DOHH2 (cell line): ENCODE results near the gene PTPN4.

Experiments used
- H3F3A ChIP-seq: fragments of 200-600 bp; sonication (generic), shearing (Covaris generic); 2 replicates; pipeline ENCODE4 v1.6.0; 2016; ENCODE audit warnings: antibody characterized with exemption, mild to moderate bottlenecking; ENCODE audit not compliant: control insufficient read depth, insufficient read depth
- H3K27ac ChIP-seq: fragments of 200-600 bp; sonication (generic); 2 replicates; pipeline ENCODE4 v1.5.1; 2014; ENCODE audit warnings: low read depth, mild to moderate bottlenecking, low read length, moderate library complexity
- H3K27me3 ChIP-seq: fragments of 200-600 bp; sonication (generic); 2 replicates; pipeline ENCODE4 v1.6.1; 2014; ENCODE audit warnings: mild to moderate bottlenecking, low read length, mixed read lengths; ENCODE audit not compliant: control insufficient read depth
- H3K36me3 ChIP-seq: fragments of 200-600 bp; sonication (generic); 2 replicates; pipeline ENCODE4 v1.6.1; 2014; ENCODE audit warnings: mild to moderate bottlenecking, low read length, moderate library complexity, mixed read lengths; ENCODE audit not compliant: control insufficient read depth
- H3K4me1 ChIP-seq: fragments of 200-600 bp; sonication (generic); 2 replicates; pipeline ENCODE4 v1.6.1; 2014; ENCODE audit warnings: mild to moderate bottlenecking, low read length, mixed read lengths; ENCODE audit not compliant: control insufficient read depth
- H3K4me2 ChIP-seq: fragments of 200-600 bp; sonication (generic); 2 replicates; pipeline ENCODE4 v1.6.0; 2014; ENCODE audit warnings: mild to moderate bottlenecking, low read length, moderate library complexity
- H3K4me3 ChIP-seq: fragments of 200-600 bp; sonication (generic); 2 replicates; pipeline ENCODE4 v1.5.1; 2014; ENCODE audit warnings: mild to moderate bottlenecking, low read length, mixed read lengths
- H3K79me2 ChIP-seq: fragments of 200-600 bp; sonication (generic); 2 replicates; pipeline ENCODE4 v1.6.1; 2014; ENCODE audit warnings: mild to moderate bottlenecking, low read length, mixed read lengths; ENCODE audit not compliant: control insufficient read depth
- H3K9me2 ChIP-seq: fragments of 200-600 bp; sonication (generic); replicated peaks from 2 replicates; pipeline ENCODE4 v1.6.1; 2014; ENCODE audit warnings: mild to moderate bottlenecking, low read length, mixed read lengths; ENCODE audit not compliant: control insufficient read depth
- H3K9me3 ChIP-seq: fragments of 200-600 bp; sonication (generic); 2 replicates; pipeline ENCODE4 v1.6.1; 2014; ENCODE audit warnings: antibody characterized with exemption, low read length, mixed read lengths; ENCODE audit not compliant: control insufficient read depth, insufficient read depth
- H4K20me1 ChIP-seq: fragments of 200-600 bp; sonication (generic); 2 replicates; pipeline ENCODE4 v1.6.0; 2014; ENCODE audit warnings: low read depth, mild to moderate bottlenecking, antibody characterized with exemption, low read length, moderate library complexity; ENCODE audit not compliant: control insufficient read depth, insufficient read depth
- EZH2phosphoT487 ChIP-seq: fragments of 200-600 bp; sonication (generic); IDR thresholded peaks from 2 replicates; pipeline ENCODE4 v1.6.1; 2017; ENCODE audit warnings: borderline replicate concordance, mild to moderate bottlenecking, antibody characterized with exemption, low read length, moderate library complexity, mixed read lengths
- TF ChIP-seq, protein P1 (sequence below): fragments of 200-600 bp; sonication (generic); IDR thresholded peaks from one replicate; pipeline ENCODE4 v1.5.1; 2014; ENCODE audit warnings: antibody characterized with exemption, mild to moderate bottlenecking, low read depth, low read length; ENCODE audit not compliant: poor library complexity, severe bottlenecking

PTPN4 gene

DNA sequence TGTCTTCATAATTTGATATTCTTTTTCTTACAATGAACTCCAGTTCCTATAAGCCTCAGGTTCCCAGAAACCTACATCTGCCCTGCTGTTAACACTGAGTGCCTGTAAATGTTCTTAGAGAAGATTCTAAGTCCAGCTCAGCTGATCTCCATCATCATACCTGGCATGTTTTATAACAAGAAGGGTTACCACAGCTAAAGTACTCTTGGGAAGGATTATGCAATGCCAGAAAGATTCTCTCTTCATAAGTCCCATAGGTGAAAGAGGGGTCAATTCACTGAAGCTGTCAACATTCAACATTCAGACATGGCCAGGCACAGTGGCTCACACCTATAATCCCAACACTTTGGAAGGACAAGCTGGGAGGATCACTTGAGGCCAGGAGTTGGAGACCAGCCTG, 31.3 kb upstream of the PTPN4 start:
- Histone ChIP-seq H3K36me3 (no peaks in the 10 kb centered on the region), H3F3A (no peaks in the 10 kb centered on the region), H3K9me3 (no peaks in the 10 kb centered on the region), H3K9me2 (no peaks in the 10 kb centered on the region), H3K4me2 (no peak overlapping the region), H3K4me3 (no peak overlapping the region), H3K27me3 (peaks cover 4% of the 10 kb centered on the region; the same call in 1 of the 2 replicates), H3K4me1 (no peaks in the 10 kb centered on the region), H3K79me2 (no peaks in the 10 kb centered on the region), H4K20me1 (no peaks in the 10 kb centered on the region), H3K27ac (no peak overlapping the region)
- no peak for TF ChIP-seq EZH2phosphoT487

DNA sequence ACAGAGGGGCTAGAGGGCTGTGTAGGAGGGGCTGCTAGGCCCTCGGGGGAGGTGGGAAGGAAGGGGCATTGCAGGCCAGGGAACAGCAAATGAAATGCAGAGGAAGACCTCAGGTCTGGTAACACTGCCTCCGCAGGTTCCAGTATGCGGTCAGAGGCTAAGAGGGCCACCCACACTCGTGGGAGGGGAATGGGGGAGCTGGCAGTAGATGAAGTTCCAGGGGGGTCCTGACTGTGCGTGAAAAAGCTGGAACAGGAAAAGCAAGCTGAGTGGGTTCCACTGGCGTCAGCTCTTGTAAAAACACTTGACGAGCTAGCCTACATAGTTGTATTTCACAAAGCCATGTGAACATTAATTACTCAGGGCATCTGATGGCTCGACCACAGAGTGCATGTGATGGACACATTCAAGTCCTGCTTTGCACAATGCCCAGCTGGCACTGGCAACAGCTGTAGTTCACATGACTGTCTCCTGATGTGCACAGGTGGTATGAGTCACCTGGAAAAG, 29.0 kb upstream of the PTPN4 start:
- H4K20me1 ChIP-seq = no peaks in the 10 kb centered on the region
- no peak overlapping the region for H3K4me2 ChIP-seq
- no peak overlapping the region for H3K27ac ChIP-seq
- TF ChIP-seq, protein P1, sequence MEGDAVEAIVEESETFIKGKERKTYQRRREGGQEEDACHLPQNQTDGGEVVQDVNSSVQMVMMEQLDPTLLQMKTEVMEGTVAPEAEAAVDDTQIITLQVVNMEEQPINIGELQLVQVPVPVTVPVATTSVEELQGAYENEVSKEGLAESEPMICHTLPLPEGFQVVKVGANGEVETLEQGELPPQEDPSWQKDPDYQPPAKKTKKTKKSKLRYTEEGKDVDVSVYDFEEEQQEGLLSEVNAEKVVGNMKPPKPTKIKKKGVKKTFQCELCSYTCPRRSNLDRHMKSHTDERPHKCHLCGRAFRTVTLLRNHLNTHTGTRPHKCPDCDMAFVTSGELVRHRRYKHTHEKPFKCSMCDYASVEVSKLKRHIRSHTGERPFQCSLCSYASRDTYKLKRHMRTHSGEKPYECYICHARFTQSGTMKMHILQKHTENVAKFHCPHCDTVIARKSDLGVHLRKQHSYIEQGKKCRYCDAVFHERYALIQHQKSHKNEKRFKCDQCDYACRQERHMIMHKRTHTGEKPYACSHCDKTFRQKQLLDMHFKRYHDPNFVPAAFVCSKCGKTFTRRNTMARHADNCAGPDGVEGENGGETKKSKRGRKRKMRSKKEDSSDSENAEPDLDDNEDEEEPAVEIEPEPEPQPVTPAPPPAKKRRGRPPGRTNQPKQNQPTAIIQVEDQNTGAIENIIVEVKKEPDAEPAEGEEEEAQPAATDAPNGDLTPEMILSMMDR = no peak
- TF ChIP-seq EZH2phosphoT487 = no peak
- no peaks in the 10 kb centered on the region for H3K4me1 ChIP-seq
- no peaks in the 10 kb centered on the region for H3K79me2 ChIP-seq
- H3K9me2 ChIP-seq = no peaks in the 10 kb centered on the region
- peaks cover 4% of the 10 kb centered on the region; the same call in 1 of the 2 replicates for H3K27me3 ChIP-seq
- no peaks in the 10 kb centered on the region for H3K36me3 ChIP-seq
- H3F3A ChIP-seq = no peaks in the 10 kb centered on the region
- no peaks in the 10 kb centered on the region for H3K9me3 ChIP-seq
- no peak overlapping the region for H3K4me3 ChIP-seq

DNA sequence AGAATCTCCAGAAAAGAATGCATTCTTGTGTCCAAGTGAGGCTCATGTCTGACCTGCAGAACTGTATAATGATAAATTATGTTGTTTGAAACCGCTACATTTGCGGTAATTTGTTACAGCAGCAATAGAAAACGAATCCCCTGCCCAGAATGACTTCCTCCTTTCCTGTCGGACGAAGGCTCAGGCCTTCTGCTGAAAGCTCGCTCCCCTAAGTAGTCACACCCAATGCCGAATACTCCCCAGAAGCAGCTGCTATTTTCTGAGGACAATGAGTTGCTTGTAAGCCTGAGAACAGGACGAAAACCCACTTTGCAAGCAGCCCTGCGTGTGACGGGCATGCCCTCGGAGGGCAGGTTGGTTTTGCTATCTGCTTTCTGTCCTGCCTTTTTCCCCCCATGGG, 27.7 kb upstream of the PTPN4 start:
- H3K9me3 ChIP-seq = no peaks in the 10 kb centered on the region

DNA sequence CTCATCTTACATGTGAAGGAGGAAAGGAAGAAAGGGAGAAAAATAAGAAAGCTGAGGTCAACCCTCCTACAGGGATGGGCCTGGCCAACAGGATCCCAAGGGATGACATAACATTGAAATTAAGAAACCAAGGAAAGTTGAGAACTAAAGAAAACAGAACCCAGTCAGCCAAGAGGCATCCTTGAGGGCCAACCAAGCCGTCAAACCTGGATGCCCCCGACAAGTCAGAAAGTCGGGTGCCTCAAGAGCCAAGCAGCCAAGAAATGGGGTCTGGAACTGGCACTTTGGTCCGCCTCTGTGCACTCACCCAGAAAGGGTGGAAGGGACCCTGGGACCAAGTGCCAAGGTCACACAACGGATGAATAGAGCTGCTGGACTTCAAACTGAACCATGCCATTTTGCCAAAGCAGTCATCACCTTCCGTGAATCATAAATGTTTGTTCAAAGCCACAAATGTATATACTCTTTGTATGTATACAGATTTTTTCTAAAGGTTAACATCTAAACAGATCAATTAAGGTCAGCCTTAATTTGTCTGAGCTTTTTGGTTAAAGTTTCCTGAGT, 27.0 kb upstream of the PTPN4 start:
- Histone ChIP-seq H3K9me3 (no peaks in the 10 kb centered on the region), H3K27me3 (peaks cover 7% of the 10 kb centered on the region; the same call in 1 of the 2 replicates), H3K9me2 (no peaks in the 10 kb centered on the region), H3K36me3 (no peaks in the 10 kb centered on the region), H3F3A (no peaks in the 10 kb centered on the region), H3K4me1 (no peaks in the 10 kb centered on the region), H3K4me2 (no peak overlapping the region), H3K27ac (no peak overlapping the region), H3K79me2 (no peaks in the 10 kb centered on the region), H3K4me3 (no peak overlapping the region), H4K20me1 (no peaks in the 10 kb centered on the region)
- TF ChIP-seq EZH2phosphoT487 = no peak
- TF ChIP-seq, protein P1 = no peak

More for the DNA sequence above, 27.7 kb upstream of the PTPN4 start:
- no peaks in the 10 kb centered on the region for H3K9me2 ChIP-seq
- TF ChIP-seq, protein P1 = no peak
- no peak for TF ChIP-seq EZH2phosphoT487
- no peaks in the 10 kb centered on the region for H3F3A ChIP-seq
- H3K27me3 ChIP-seq = peaks cover 7% of the 10 kb centered on the region; the same call in 1 of the 2 replicates
- no peaks in the 10 kb centered on the region for H3K36me3 ChIP-seq
- H3K4me3 ChIP-seq = no peak overlapping the region
- no peak overlapping the region for H3K27ac ChIP-seq
- no peaks in the 10 kb centered on the region for H3K79me2 ChIP-seq
- H3K4me2 ChIP-seq = no peak overlapping the region
- no peaks in the 10 kb centered on the region for H4K20me1 ChIP-seq
- H3K4me1 ChIP-seq = no peaks in the 10 kb centered on the region
